Vagina (tissue), 2 donors: ENCODE measurements around the gene ASXL3.

Source experiments
- POLR2A ChIP-seq, 2 donors: fragments of 450-650 bp; IDR thresholded peaks; one replicate each; pipeline ENCODE4 v1.6.1; 2017; ENCODE audit warnings: antibody characterized with exemption in 2 of 2, mild to moderate bottlenecking in 2 of 2, moderate library complexity in 2 of 2
- POLR2AphosphoS5 ChIP-seq, 2 donors: sonication (generic); formaldehyde crosslinking; IDR thresholded peaks; one replicate each; pipeline ENCODE4 v1.9.0; 2017; ENCODE audit warnings: antibody characterized with exemption in 2 of 2, mild to moderate bottlenecking in 2 of 2, low read depth in 1 of 2; ENCODE audit not compliant: insufficient read depth in 1 of 2

DNA sequence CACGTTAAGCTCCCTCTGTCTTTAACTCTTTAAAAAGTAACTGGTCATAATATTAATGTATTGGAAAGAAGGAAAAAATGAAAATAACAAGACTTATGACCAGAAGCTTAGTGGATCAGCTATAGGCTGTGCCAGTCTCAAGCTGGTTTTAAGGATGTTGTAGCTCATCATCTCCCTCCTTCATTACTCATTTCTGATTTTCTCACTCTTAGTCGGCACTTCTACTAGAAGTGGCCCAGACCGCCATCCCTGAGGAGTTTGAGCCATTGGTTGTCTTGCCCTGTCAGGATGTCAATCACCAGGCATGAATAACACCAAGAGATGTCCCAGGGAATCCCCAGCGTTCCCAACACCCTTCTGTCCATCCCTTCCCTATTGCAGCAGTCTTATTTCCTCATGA lies 151.5 kb downstream of the ASXL3 start:
- no peak for TF ChIP-seq POLR2A (IDR thresholded peaks at IDR 0.05)
- no peak for TF ChIP-seq POLR2AphosphoS5 (IDR thresholded peaks at IDR 0.05; ENCODE audit: insufficient read depth in 1 of 2, low read depth in 1 of 2)
